NCI-H1417 (cell line): Measurements from ENCODE around the gene NDUFAF2.
A peak's percentile ranks its signal among the peaks of the same experiment; 100 is the strongest.

Experiments
- DNase-seq, 3 experiments: peaks; one replicate each; lab custom pipeline; 2025; lab: John Stamatoyannopoulos, UW

NDUFAF2 gene

DNA sequence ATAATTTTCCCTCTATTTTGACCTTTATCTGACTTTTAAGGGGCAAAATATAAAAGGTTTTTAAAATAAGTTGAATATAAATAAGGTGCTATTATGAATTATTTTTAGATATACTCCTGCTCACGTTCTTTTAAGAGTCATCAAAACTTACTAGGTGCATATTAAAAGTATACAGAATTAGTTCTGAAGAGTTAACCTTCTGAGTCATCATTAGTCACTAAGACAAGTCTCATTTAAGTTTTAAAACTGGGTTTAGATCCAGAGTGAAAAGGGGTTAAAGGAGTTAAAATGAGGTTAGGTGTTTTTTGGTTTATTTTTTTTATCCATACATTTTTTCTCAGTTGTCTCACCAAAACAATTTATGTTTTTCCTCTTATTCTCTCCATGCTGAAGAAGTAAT is 175.5 kb downstream of the NDUFAF2 start:
- no peak for DNase-seq

- peak in 2 of 3 experiments; percentile 9 to 61 for DNase-seq
Observed at GRCh38 chr5:61123145-61123544, 178.1 kb downstream of the NDUFAF2 start.

GRCh38 chr5:61130289-61130688 is 185.3 kb downstream of the NDUFAF2 start:
- no peak for DNase-seq

DNA sequence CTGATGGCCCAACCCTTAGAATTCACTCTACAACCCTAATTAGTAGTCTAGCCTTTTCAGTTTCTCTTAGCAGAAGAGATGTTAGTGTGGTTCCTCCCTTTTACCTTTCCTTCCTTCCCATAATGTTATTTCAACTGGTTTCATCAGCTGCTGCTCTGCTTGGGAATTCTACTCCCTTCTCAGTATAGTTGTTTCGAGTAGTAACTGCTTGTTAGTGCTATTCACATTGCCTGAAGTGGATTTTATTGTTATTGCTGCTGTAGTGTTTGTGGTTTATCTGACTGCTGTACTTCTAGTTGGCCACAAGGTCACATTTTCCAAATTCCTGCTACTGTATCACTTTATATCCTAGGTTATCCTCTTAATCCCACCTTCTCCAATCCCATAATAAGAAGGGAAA is 187.6 kb downstream of the NDUFAF2 start:
- no peak for DNase-seq

DNA sequence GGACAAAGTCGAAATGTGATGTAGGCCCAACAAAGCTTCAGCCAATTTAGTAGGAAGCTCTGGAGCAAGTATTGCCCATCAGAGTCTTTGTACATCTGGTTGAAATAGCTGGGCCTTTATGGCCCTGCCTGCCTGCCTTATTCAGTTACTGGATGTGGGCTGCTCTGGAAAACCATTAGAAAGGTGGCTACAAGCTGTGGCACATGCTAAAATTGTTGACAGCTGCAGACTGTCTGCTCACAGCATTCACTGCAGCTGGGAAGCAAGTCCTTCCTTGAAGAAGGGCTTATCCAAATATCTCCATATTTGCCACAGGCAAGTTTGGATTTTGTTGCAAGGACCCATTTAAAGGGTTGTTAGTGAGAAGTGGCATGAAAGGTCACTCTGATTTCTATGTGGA is 192.8 kb downstream of the NDUFAF2 start:
- no peak for DNase-seq

DNA sequence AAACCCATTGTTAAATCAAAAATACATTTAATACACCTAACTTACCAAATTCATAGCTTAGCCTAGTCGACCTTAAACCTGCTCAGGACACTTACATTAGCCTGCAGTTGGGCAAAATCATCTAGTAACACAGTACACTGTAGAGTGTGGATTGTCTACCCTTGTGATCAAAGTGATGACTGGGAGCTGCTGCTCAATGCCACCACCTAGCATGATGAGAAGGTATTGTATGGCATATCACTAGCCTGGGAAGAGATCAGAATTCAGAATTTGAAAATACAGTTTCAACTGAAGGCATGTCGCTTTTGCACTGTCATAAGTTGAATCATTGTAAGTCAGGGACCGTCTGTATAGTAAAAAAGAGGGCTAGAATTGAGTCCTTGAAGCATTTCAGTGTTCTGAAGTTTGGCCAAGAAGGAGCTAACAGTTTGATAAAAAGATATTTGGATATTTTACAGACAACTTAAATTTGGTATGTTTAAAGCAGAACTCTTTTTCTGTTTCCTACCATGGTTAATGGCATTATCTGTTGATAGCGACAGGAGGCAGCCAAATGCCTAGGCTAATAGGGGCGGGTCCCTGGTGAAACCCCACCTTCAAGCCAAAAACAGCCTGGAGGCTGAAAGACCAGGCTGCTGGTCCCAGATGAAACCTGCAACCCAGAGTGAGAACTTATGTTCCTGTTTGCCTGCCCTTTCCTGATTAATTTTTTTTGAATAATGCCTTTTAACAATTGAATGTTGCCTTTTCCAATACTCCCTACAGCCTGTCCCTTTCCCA is 194.3 kb downstream of the NDUFAF2 start:
- DNase-seq = no peak

DNA sequence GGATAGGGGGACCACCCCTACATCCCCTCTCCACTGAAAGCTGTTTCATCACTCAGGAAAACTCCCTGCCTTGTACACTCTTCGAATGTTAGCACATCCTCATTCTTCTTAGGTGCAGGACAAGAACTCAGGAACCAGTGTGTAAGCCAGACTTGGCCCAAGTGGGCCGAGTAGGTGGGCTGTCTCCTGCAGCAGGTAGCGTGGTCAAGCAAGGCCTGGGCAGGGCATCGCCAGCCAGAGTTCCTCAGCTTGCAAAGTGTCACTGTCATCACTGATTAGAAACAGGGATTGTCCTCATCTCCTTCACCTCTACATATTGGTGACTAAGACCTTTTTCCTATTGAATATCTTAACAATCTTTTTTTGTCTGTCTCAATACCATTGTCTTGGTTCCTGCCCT is 194.9 kb downstream of the NDUFAF2 start:
- DNase-seq = no peak

DNA sequence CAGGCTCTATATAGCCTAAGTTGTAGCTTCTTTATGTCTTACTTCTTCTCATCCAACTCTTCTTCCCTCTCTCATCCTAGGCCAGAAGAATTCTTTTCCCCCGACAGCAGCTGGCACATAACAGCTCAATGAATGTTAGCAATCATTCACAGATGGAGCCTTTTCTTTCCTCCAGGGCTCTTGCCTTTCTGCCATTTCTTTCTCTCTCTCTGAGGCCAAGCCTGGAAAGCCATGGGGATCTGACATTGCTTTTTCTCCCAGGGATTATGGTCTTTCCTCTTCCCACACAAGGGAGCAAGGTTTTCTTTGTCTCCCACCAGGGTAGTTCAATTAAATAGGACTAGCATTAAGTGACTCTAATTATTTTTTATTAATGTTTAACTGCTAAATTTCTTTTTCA is 196.8 kb downstream of the NDUFAF2 start:
- peak in 1 of 3 experiments; percentile 2 for DNase-seq

DNA sequence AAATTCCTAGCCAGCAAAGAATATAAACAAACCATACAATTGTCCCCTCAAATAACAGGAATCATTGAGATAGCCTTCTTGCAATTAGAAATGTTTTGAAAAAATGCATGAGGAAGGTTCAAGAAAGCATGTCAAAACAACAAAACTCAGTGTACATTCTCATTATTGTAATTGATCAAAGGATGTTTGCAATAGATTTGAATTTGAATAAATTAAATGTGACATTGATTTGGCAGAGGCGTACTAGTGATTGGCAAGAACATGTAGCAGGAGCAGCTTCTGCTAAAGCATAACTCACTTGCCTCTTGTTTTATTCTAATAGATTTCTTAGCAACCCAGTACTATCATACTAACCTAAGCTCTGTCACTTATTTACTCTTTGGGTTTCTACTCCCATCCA is 197.4 kb downstream of the NDUFAF2 start:
- DNase-seq = no peak

GRCh38 chr5:61142811-61143210 is 197.8 kb downstream of the NDUFAF2 start:
- no peak for DNase-seq

DNA sequence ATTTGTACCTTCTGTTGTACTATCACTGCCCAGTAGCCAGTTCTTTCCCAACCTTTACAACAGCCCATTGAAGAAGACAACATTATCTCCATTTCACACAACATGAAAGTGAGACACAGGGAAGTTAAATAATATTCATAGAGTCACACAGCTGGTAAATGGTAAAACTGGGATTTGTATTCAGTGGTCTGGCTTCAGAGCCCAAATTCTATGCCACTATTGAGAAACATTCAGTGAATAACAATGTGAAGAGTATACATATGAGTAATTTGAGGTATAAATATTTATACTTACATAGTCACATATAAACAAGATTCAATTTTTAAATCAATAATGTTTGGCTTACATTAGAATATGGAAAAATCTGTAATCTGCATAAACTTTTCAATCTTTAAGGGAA is 203.5 kb downstream of the NDUFAF2 start:
- DNase-seq = no peak

DNA sequence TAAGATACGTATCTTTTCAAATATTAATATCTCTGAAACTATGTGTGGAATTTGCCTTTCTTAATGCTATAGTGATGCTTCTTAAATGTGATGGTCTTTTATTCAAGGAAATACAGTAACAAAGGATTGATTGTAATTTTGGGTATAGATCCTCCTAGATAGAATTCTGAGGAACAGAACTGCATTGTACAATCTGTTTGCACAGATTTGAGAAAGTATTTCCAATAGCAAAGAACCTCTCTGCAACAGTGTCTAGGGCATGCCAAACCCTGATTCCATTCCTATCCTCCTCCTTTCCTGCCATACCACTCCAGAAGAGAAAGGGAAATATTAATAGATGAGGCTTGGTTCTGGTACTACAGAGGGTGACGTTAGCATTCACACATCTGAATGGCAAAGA is 206.9 kb downstream of the NDUFAF2 start:
- DNase-seq = no peak

DNA sequence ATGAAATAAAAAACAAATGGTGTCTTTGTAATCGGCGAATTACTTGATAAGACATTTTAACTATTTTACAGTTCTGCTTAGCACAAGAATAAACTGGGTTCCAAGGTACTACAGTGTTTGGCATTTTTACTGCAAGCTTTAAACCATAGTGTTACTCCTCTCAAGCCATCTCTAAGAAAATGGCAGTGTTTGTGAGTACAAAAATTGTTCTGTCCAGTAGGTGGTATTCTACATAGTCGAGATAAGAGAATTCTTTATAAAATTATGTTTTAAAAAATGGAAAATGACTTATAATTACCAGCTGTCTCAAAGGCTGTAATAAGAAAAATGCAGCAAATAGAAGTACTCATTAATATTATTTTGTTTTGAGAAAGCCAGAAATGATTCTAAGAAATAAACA is 214.1 kb downstream of the NDUFAF2 start:
- no peak for DNase-seq

- DNase-seq = no peak
Observed at GRCh38 chr5:61159836-61160235, 214.8 kb downstream of the NDUFAF2 start.

DNA sequence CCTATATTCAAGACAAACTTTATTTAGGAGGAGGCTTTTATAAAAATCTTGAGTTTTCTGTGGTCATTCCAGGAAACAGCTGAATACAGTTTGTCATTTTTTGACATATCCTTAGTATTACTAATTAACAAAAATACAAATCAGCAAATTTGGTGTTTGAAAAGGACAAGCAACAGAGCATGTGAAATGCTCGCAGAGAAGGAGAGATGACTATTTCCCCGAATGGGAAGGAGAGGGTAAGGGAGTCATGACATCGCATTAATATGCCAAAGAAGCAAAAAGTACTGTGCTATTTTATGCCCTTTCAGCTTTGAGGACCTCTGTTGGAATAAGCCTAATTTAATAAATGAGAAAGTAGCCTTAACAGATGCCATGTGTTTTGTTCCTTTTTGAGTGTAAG is 215.5 kb downstream of the NDUFAF2 start:
- DNase-seq = no peak

- DNase-seq = peak; percentile 82 to 96 (median 92)
Observed at GRCh38 chr5:61162010-61162831, 217.2 kb downstream of the NDUFAF2 start, which contains the start of gene SMIM15. SMIM15 (minus strand) TSS chr5:61162468; CDS start chr5:61160171, 2,297 bp downstream.

DNA sequence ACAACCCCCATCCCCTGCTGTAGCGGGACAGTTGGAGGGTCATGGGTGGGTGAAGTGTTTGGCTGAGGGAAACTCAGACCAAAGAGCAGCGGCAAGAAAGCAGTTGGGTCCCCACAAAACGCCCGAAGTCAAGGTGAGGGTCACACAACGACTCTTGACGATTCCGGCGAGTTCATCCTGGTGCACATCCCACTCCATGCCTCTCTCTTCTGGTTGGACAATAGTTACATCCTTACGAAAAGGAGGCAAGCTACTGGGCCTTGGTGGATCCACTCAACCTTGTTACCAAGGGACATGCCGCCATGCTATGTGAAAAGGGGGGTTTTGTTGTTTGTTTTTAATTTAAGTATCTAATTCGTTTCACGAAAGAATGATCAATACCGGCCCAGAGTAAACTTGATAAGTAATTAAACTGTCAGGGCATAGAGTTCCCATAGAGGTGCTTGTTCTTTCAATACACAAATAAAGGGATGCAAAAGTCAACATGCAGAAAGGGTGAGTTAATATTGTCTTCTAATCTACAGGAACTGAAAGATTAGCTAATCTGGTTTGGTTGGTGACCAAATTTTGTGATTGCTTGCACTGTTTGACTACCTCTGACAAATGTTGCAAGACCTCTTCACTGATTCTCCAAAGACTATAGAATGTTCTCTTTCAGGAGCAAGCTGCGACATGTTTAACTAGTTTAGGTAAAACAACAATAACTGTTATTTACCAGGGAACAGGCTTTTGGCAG is 218.0 kb downstream of the NDUFAF2 start:
- DNase-seq = peak; percentile 29 to 74 (median 66)

GRCh38 chr5:61163905-61164304 is 218.9 kb downstream of the NDUFAF2 start:
- no peak for DNase-seq

DNA sequence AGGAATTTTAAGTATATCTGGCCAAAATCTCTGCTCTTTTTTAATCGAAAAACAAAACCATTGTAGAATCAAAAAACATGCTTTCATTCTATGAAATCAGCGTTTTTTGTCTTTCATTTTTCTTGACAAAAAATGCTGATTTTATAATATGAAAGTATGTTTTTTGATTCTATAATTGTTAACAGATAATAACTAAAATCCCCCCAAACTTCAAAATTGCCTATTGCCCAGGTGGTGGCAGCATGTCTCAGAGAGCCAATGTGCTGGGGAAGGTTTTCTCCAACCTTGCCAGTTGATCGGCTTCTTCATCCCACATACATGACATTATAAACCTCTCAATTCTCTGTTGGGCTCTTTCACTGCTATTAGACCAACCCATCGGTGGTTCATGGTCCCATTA is 222.4 kb downstream of the NDUFAF2 start:
- DNase-seq = peak in 1 of 3 experiments; percentile 2

GRCh38 chr5:61168951-61169350 is 223.9 kb downstream of the NDUFAF2 start:
- no peak for DNase-seq

- no peak for DNase-seq
Observed at GRCh38 chr5:61171479-61171878, 226.5 kb downstream of the NDUFAF2 start.

DNA sequence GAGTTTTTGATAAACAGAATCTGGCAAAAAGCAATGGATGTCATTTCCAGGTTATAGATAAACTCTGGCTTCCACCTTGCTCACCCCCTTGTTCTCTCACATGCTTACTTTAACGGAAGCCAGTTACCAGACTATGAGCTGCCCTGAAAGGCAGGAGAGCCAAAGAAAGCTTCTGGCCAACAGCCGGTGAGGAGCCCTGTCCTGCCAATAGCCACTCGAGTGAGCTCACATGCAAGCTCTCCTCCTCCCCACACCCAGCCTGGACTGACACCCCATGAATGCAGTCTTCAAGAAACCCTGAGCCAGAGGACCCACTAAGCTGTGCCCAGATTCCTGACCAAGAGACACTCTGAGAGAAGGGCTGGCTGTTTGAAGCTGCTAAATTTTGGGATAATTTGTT is 231.6 kb downstream of the NDUFAF2 start:
- DNase-seq = no peak
